HCT116 (cell line): Measurements from ENCODE around the gene CRADD. TPM values are rescaled to one million over a fixed set of nuclear protein-coding genes. Genes with fewer than 3 reads are reported as not detected.

ENCODE experiments used
- ATAC-seq: fragments of 200-7000 bp; cut with Tn5 transposase; 2 replicates; pipeline ENCODE4 v1.9.1; 2020; ENCODE audit warnings: mild to moderate bottlenecking, moderate library complexity
- BruUV-seq: library from RNA; stranded (reverse); fragments of 400-500 nt; replicated peaks from 2 replicates; lab custom pipeline; 2021; lab: Mats Ljungman, UMichigan
- CTCF ChIA-PET: fragments of 300-600 bp; sonication (Branson Sonifier 250); formaldehyde crosslinking; loops from one replicate; lab custom pipeline; 2021; ENCODE audit warnings: antibody characterized with exemption; lab: Charles Lee
- POLR2A ChIA-PET: fragments of 300-600, 350-600 bp; sonication (Branson Sonifier 250); formaldehyde crosslinking; loops from one replicate; lab custom pipeline; 2021; ENCODE audit warnings: antibody characterized with exemption; lab: Charles Lee
- RAD21 ChIA-PET, 2 experiments: fragments of 300-600 bp; sonication (Branson Sonifier 250); formaldehyde crosslinking; loops; one replicate each; lab custom pipeline; 2023; ENCODE audit warnings: low total read pairs in 2 of 2; ENCODE audit not compliant: uncharacterized antibody in 2 of 2, unreplicated experiment in 2 of 2, low non-redundant PET in 1 of 2; lab: Charles Lee
- DNase-seq: peaks from one replicate; pipeline ENCODE4 v3.0.0-alpha.2; 2010; ENCODE audit warnings: low read depth, low spot score
- H2AFZ ChIP-seq: fragments of 200-600 bp; shearing (Covaris generic), sonication (generic); 2 replicates; pipeline ENCODE4 v1.6.1; 2017; ENCODE audit warnings: low read depth, mixed run types, mixed read lengths, antibody characterized with exemption, low read length; ENCODE audit not compliant: poor library complexity, severe bottlenecking
- H3K27ac ChIP-seq: 2 replicates; pipeline ENCODE4 v1.5.1; 2012; ENCODE audit warnings: low read depth, low read length
- H3K27me3 ChIP-seq: fragments of 200-600 bp; sonication (generic); 2 replicates; pipeline ENCODE4 v1.6.1; 2016; ENCODE audit warnings: mixed run types, low read length, mixed read lengths; ENCODE audit not compliant: insufficient read depth
- H3K36me3 ChIP-seq, 2 experiments: fragments of 200-500 bp in 1 of 2; fragments of 200-600 bp in 1 of 2; sonication (Bioruptor generic) in 1 of 2; sonication (generic) in 1 of 2; 2 replicates each; pipeline versions ENCODE4 v1.5.1 to v1.6.1; 2014 to 2016; ENCODE audit warnings: low read length in 2 of 2, inconsistent platforms in 1 of 2, mixed read lengths in 1 of 2, mixed run types in 1 of 2; ENCODE audit not compliant: insufficient read depth in 2 of 2, control insufficient read depth in 1 of 2
- H3K4me1 ChIP-seq, 2 experiments: fragments of 200-600 bp in 1 of 2; sonication (generic) in 1 of 2; 2 replicates each; pipeline versions ENCODE4 v1.5.1 to v1.6.1; 2012 to 2017; ENCODE audit warnings: low read length in 2 of 2, inconsistent platforms in 1 of 2, mild to moderate bottlenecking in 1 of 2, mixed read lengths in 1 of 2, mixed run types in 1 of 2, moderate library complexity in 1 of 2; ENCODE audit not compliant: insufficient read depth in 2 of 2, control insufficient read depth in 1 of 2
- H3K4me2 ChIP-seq: fragments of 200-600 bp; sonication (generic); 2 replicates; pipeline ENCODE4 v1.6.1; 2017; ENCODE audit warnings: mixed run types, low read length, mixed read lengths
- H3K4me3 ChIP-seq, 2 experiments: fragments of 200-600 bp in 1 of 2; sonication (generic) in 1 of 2; replicated peaks in 1 of 2; 2 replicates each; pipeline ENCODE4 v1.5.1; 2011 to 2016; ENCODE audit warnings: low read length in 2 of 2, control low read depth in 1 of 2, low read depth in 1 of 2, mild to moderate bottlenecking in 1 of 2, mixed read lengths in 1 of 2, mixed run types in 1 of 2
- H3K79me2 ChIP-seq: fragments of 200-600 bp; sonication (generic); 2 replicates; pipeline ENCODE4 v1.6.1; 2017; ENCODE audit warnings: mild to moderate bottlenecking, mixed run types, low read length, moderate library complexity, mixed read lengths; ENCODE audit not compliant: insufficient read depth
- H3K9ac ChIP-seq: fragments of 200-600 bp; sonication (generic); 2 replicates; pipeline ENCODE4 v1.6.1; 2016; ENCODE audit warnings: low read length, mixed read lengths
- H3K9me2 ChIP-seq: fragments of 200-600 bp; sonication (generic), shearing (Covaris generic); 2 replicates; pipeline ENCODE4 v1.6.1; 2017; ENCODE audit warnings: mixed run types, mild to moderate bottlenecking, moderate library complexity; ENCODE audit not compliant: insufficient read depth
- H3K9me3 ChIP-seq, 2 experiments: fragments of 200-500 bp in 1 of 2; fragments of 200-600 bp in 1 of 2; sonication (Bioruptor generic) in 1 of 2; sonication (generic) in 1 of 2; 2 replicates each; pipeline ENCODE4 v1.6.1; 2014 to 2017; ENCODE audit warnings: low read length in 2 of 2, mixed read lengths in 2 of 2, inconsistent platforms in 1 of 2, low read depth in 1 of 2, mild to moderate bottlenecking in 1 of 2, mixed run types in 1 of 2, moderate library complexity in 1 of 2; ENCODE audit not compliant: control insufficient read depth in 1 of 2, insufficient read depth in 1 of 2
- H4K20me1 ChIP-seq: fragments of 200-600 bp; sonication (generic), shearing (Covaris generic); 2 replicates; pipeline ENCODE4 v1.6.1; 2017; ENCODE audit warnings: mixed run types, mild to moderate bottlenecking, moderate library complexity; ENCODE audit not compliant: insufficient read depth
- CBX3 ChIP-seq: IDR thresholded peaks from 2 replicates; pipeline ENCODE4 v1.6.1; 2012; ENCODE audit warnings: low read depth
- CEBPB ChIP-seq: IDR thresholded peaks from 2 replicates; pipeline ENCODE4 v1.6.1; 2012; ENCODE audit warnings: low read depth
- CTCF ChIP-seq, 3 experiments: fragments of 200-600 bp in 1 of 3; sonication (generic) in 1 of 3; IDR thresholded peaks in 2 of 3; conservative IDR thresholded peaks in 1 of 3; 2 replicates each; pipeline ENCODE4 v1.5.1; 2012 to 2017; ENCODE audit warnings: low read depth in 2 of 3, low read length in 2 of 3, antibody characterized with exemption in 1 of 3, borderline replicate concordance in 1 of 3, control low read depth in 1 of 3, mild to moderate bottlenecking in 1 of 3, mixed read lengths in 1 of 3, mixed run types in 1 of 3, moderate library complexity in 1 of 3; ENCODE audit not compliant: insufficient read depth in 1 of 3
- ELF1 ChIP-seq: IDR thresholded peaks from 2 replicates; pipeline ENCODE4 v1.6.1; 2012; ENCODE audit warnings: low read depth, borderline replicate concordance
- EZH2phosphoT487 ChIP-seq: fragments of 200-600 bp; IDR thresholded peaks from 2 replicates; pipeline ENCODE4 v1.6.1; 2018; ENCODE audit warnings: antibody characterized with exemption, borderline replicate concordance
- FOSL1 ChIP-seq: IDR thresholded peaks from 2 replicates; pipeline ENCODE4 v1.6.1; 2012; ENCODE audit warnings: low read depth
- JUND ChIP-seq: IDR thresholded peaks from 2 replicates; pipeline ENCODE4 v1.6.1; 2012
- POLR2A ChIP-seq: IDR thresholded peaks from 2 replicates; pipeline ENCODE4 v1.7.0; 2011; ENCODE audit warnings: borderline replicate concordance; ENCODE audit not compliant: insufficient read depth, insufficient read length; ENCODE audit errors: extremely low read depth
- POLR2AphosphoS5 ChIP-seq: IDR thresholded peaks from 2 replicates; pipeline ENCODE4 v1.6.1; 2011; ENCODE audit warnings: mild to moderate bottlenecking, low read depth, low read length, moderate library complexity
- REST ChIP-seq: IDR thresholded peaks from 2 replicates; pipeline ENCODE4 v1.6.1; 2012; ENCODE audit warnings: low read depth
- SP1 ChIP-seq: IDR thresholded peaks from 2 replicates; pipeline ENCODE4 v1.6.1; 2012; ENCODE audit warnings: low read depth
- SRF ChIP-seq: IDR thresholded peaks from 2 replicates; pipeline ENCODE4 v1.6.1; 2012; ENCODE audit warnings: low read depth
- TCF7L2 ChIP-seq: IDR thresholded peaks from 2 replicates; pipeline ENCODE4 v1.7.0; 2011; ENCODE audit warnings: borderline replicate concordance, inconsistent platforms; ENCODE audit not compliant: insufficient read depth, insufficient read length; ENCODE audit errors: extremely low read depth
- YY1 ChIP-seq: IDR thresholded peaks from 2 replicates; pipeline ENCODE4 v1.6.1; 2011; ENCODE audit warnings: low read length, low read depth, moderate library complexity, mild to moderate bottlenecking; ENCODE audit not compliant: insufficient replicate concordance; ENCODE audit errors: extremely low read depth
- ZBTB33 ChIP-seq: IDR thresholded peaks from 2 replicates; pipeline ENCODE4 v1.6.1; 2011; ENCODE audit warnings: mild to moderate bottlenecking, low read length, moderate library complexity; ENCODE audit not compliant: insufficient replicate concordance; ENCODE audit errors: extremely low read depth
- ZFX ChIP-seq: fragments of 450-650 bp; IDR thresholded peaks from 2 replicates; pipeline ENCODE4 v1.6.1; 2017
- ZNF274 ChIP-seq: fragments of 200-500 bp; sonication (Bioruptor generic); IDR thresholded peaks from 2 replicates; pipeline ENCODE4 v1.6.1; 2014; ENCODE audit warnings: mild to moderate bottlenecking, low read depth, low read length, inconsistent platforms
- intact Hi-C: fragments of 100-400 bp; cut with micrococcal nuclease; formaldehyde crosslinking; loops from 2 replicates; pipeline ENCODE4 v1.10.0; 2022
- total RNA-seq: library from RNA; stranded (reverse); gene quantifications from one replicate; pipeline ENCODE4 v1.2.1, GENCODE V29; 2021; ENCODE audit not compliant: unreplicated experiment
- TF ChIP-seq, protein P1 (sequence below): IDR thresholded peaks from 2 replicates; pipeline ENCODE4 v1.6.1; 2012

The CRADD gene
- total RNA-seq, 1 experiment from 2014 or later: 12.2 TPM

DNA sequence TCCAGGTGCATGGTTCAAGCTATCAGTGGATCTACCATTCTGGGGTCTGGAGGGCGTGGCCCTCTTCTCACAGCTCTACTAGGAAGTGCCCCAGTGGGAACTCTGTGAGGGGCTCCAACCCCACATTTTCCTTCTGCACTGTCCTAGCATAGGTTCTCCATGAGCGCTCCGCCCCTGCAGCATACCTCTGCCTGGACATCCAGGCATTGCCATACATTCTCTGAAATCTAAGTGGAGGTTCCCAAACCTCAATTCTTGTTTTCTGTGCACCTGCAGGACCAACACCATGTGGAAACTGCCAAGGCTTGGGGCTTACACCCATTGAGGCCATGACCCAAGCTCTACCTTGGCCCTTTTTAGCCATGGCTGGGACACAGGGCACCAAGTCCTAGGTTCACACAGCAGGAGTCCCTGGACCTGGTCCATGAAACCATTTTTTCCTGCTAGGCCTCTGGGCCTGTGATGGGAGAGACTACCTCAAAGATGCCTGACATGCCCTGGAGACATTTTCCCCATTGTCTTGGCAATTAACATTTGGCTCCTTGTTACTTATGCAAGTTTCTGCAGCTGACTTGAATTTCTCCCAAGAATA lies 76.8 kb downstream of the CRADD start:
- H3K79me2 ChIP-seq: no peaks in the 10 kb centered on the region
- intact Hi-C loops: no loop called here
- H3K36me3 ChIP-seq: no peaks in the 10 kb centered on the region
- DNase-seq: no peak
- no peak overlapping the region for H2AFZ ChIP-seq
- no peaks in the 10 kb centered on the region for H3K27me3 ChIP-seq
- H3K4me2 ChIP-seq: no peak overlapping the region
- BruUV-seq: no TSS peak
- CTCF ChIA-PET: no interaction called here
- no peak overlapping the region for H3K27ac ChIP-seq
- TF ChIP-seq ELF1 (no peak), CBX3 (no peak), SP1 (no peak), CTCF (IDR thresholded peaks at IDR 0.05 in 2 of 3, conservative IDR thresholded peaks at IDR 0.05 in 1 of 3; ENCODE audit: borderline replicate concordance in 1 of 3, insufficient read depth in 1 of 3, low read depth in 2 of 3, low read length in 2 of 3) (no peak), SRF (no peak), REST (no peak), TCF7L2 (no peak), EZH2phosphoT487 (no peak), ZNF274 (no peak), POLR2AphosphoS5 (no peak), ZFX (no peak), YY1 (no peak), FOSL1 (no peak), POLR2A (no peak), ZBTB33 (no peak), CEBPB (no peak), JUND (no peak)
- TF ChIP-seq, protein P1, sequence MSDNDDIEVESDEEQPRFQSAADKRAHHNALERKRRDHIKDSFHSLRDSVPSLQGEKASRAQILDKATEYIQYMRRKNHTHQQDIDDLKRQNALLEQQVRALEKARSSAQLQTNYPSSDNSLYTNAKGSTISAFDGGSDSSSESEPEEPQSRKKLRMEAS: no peak
- TF ChIP-seq, all 23 proteins: peak for 0
- Histone ChIP-seq H4K20me1 (no peaks in the 10 kb centered on the region), H3K9ac (no peak overlapping the region), H3K9me2 (no peaks in the 10 kb centered on the region), H3K9me3 (peaks cover 0 to 4% of the 10 kb centered on the region in 2 experiments; a peak in 1 of 4 replicates), H3K4me3 (no peak overlapping the region), H3K4me1 (0 out of 4 replicates have a peak, but pooled peaks cover 0 to 3% of the 10 kb centered on the region in 2 experiments)
- ChIA-PET RAD21 (no interaction called here), POLR2A (no interaction called here)
- no peak for ATAC-seq
